Upper lobe of left lung (tissue), 6 donors: Measurements from ENCODE around the gene PROB1. TPM values are rescaled to one million over a fixed set of nuclear protein-coding genes. Genes with fewer than 3 reads are reported as not detected.

Source experiments
- ATAC-seq, 2 donors: fragments of 200-7000 bp; cut with Tn5 transposase; one replicate each; pipeline ENCODE4 v1.9.1; 2022; ENCODE audit warnings: mild to moderate bottlenecking in 2 of 2, moderate library complexity in 2 of 2; ENCODE audit not compliant: low FRiP score in 2 of 2
- DNase-seq, 2 donors: peaks; one replicate each; pipeline ENCODE4 v3.0.0-alpha.2; 2019 to 2020
- H3K27ac ChIP-seq, 4 donors: fragments of 200-600 bp; sonication (generic); one replicate each; pipeline ENCODE4 v1.5.1; 2016 to 2019
- H3K27me3 ChIP-seq, 4 donors: fragments of 200-600 bp; sonication (generic); one replicate each; pipeline ENCODE4 v1.5.1; 2017 to 2019
- H3K36me3 ChIP-seq, 4 donors: fragments of 200-600 bp; sonication (generic); one replicate each; pipeline ENCODE4 v1.5.1; 2016 to 2019
- H3K4me1 ChIP-seq, 4 donors: fragments of 200-600 bp; sonication (generic); one replicate each; pipeline ENCODE4 v1.5.1; 2018 to 2019
- H3K4me3 ChIP-seq, 4 donors: fragments of 200-600 bp; sonication (generic); one replicate each; pipeline ENCODE4 v1.5.1; 2017 to 2019; ENCODE audit warnings: mild to moderate bottlenecking in 2 of 4, moderate library complexity in 1 of 4
- H3K9me3 ChIP-seq, 4 donors: fragments of 200-600 bp; sonication (generic); one replicate each; pipeline ENCODE4 v1.5.1; 2018 to 2019
- EP300 ChIP-seq, 4 donors: sonication (generic); formaldehyde crosslinking; IDR thresholded peaks; one replicate each; pipeline ENCODE4 v1.5.1; 2017; ENCODE audit warnings: antibody characterized with exemption in 4 of 4, control low read depth in 2 of 4
- POLR2A ChIP-seq, 4 donors: fragments of 450-650 bp; IDR thresholded peaks; one replicate each; pipeline ENCODE4 v1.5.1; 2016 to 2017; ENCODE audit warnings: antibody characterized with exemption in 4 of 4, mild to moderate bottlenecking in 2 of 4
- POLR2AphosphoS5 ChIP-seq, 2 donors: sonication (generic); formaldehyde crosslinking; IDR thresholded peaks; one replicate each; pipeline ENCODE4 v1.5.1; 2017; ENCODE audit warnings: antibody characterized with exemption in 2 of 2
- WGBS, 2 donors: methylation state at CpG; one replicate each; pipeline ENCODE4 v1.1.5; 2017 to 2018; 5-methylcytosine and 5-hydroxymethylcytosine counted together
- total RNA-seq, 6 donors: library from RNA; depleted of rRNA in 4 of 6; stranded (reverse); fragments of >200 nt in 4 of 6; gene quantifications; one replicate each; pipeline versions ENCODE4 v1.1.0 to v1.2.1, GENCODE V29; 2016 to 2021
- TF ChIP-seq, protein P1 (sequence below), 6 experiments: fragments of 450-650 bp in 4 of 6; fragments of 200-600 bp in 2 of 6; sonication (generic) in 2 of 6; IDR thresholded peaks; one replicate each; pipeline ENCODE4 v1.5.1; 2016 to 2019; ENCODE audit warnings: antibody characterized with exemption in 6 of 6
- donor health status: DM: no; HTN: no; CAD: no; lungs with moderate emphysema.
- donor health status: DM: no; HTN: yes; CAD: no; lungs with severe emphysema.

The PROB1 gene
- total RNA-seq, 6 donors from 2014 or later: 0.33 to 2.1 (median 0.95) TPM

DNA sequence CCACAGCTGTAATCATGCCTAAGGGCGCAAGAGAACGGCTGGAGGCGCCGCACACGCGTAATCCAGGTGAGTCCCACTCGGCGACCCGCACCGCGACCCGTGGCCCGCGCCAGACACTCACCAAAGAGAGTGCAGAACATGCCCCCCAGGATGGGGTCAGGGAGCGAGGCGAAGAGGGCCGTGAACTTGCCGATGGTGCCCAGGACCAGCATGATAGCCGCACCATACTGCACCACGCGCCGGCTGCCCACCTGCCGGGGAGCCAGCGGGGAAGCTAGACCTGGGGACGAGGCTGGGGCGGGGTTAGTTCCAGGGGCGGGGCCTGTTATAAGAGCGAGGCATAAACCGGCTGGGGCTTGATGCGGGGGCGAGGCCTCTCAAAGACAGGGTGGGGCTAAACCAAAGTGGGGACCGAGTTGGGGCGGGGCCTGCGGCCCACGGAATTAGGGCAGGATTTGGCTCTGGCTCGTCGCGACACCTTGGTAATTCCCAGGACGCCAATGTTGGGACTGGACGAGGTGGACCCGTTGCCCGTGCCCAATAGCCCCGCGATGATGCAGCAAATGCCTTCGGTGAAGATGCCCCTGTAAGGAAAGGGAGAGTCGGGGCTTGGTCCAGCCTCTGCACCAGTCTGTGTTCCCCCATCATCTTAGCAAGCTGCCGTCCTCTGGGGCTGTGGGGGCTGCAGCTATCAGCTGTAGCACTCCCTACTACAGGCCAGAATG lies 16.6 kb downstream of the PROB1 start:
- H3K4me3 ChIP-seq: no peak overlapping the region
- no peak for ATAC-seq
- WGBS, 2 donors: 82 to 86% methylated on average over 27 to 45 of the region's 47 CpGs
- TF ChIP-seq POLR2AphosphoS5 (IDR thresholded peaks at IDR 0.05) (no peak), POLR2A (IDR thresholded peaks at IDR 0.05) (no peak), EP300 (IDR thresholded peaks at IDR 0.05) (no peak)
- H3K27ac ChIP-seq: no peak overlapping the region
- no peaks in the 10 kb centered on the region for H3K4me1 ChIP-seq
- peaks cover 0 to 16% (median 6%) of the 10 kb centered on the region in 4 donors for H3K36me3 ChIP-seq
- H3K9me3 ChIP-seq: no peaks in the 10 kb centered on the region
- DNase-seq: no peak
- no peaks in the 10 kb centered on the region for H3K27me3 ChIP-seq

DNA sequence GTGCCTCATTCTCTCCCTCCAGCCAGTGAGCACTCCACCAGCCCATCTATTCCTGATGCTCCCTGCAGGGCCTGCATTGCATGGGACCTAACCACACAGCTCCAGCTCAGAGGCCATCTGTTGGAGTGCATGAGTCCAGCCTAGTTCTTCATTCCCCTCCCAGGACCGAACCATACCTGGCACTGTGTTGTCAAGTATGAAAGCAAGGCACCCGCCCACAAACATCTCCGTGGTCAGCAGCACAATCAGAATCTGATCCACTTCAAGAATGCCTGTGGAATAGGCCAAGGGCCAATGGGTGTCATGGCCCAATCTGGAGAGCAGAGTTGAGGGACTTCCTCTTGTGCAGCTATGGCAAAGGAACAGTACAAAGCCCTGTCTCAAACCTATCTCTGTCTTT lies 17.7 kb downstream of the PROB1 start:
- WGBS, 2 donors: 66% methylated on average over 3 of the region's 3 CpGs; no CpG with 5 or more reads in 1 of the 2 donors
- no peak for DNase-seq
- no peaks in the 10 kb centered on the region for H3K9me3 ChIP-seq
- H3K4me3 ChIP-seq: no peak overlapping the region
- no peaks in the 10 kb centered on the region for H3K27me3 ChIP-seq
- no peaks in the 10 kb centered on the region for H3K4me1 ChIP-seq
- TF ChIP-seq EP300 (IDR thresholded peaks at IDR 0.05) (no peak), POLR2AphosphoS5 (IDR thresholded peaks at IDR 0.05) (no peak), POLR2A (IDR thresholded peaks at IDR 0.05) (no peak)
- TF ChIP-seq, protein P1, sequence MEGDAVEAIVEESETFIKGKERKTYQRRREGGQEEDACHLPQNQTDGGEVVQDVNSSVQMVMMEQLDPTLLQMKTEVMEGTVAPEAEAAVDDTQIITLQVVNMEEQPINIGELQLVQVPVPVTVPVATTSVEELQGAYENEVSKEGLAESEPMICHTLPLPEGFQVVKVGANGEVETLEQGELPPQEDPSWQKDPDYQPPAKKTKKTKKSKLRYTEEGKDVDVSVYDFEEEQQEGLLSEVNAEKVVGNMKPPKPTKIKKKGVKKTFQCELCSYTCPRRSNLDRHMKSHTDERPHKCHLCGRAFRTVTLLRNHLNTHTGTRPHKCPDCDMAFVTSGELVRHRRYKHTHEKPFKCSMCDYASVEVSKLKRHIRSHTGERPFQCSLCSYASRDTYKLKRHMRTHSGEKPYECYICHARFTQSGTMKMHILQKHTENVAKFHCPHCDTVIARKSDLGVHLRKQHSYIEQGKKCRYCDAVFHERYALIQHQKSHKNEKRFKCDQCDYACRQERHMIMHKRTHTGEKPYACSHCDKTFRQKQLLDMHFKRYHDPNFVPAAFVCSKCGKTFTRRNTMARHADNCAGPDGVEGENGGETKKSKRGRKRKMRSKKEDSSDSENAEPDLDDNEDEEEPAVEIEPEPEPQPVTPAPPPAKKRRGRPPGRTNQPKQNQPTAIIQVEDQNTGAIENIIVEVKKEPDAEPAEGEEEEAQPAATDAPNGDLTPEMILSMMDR (IDR thresholded peaks at IDR 0.05): no peak
- peaks cover 0 to 16% (median 12%) of the 10 kb centered on the region in 4 donors for H3K36me3 ChIP-seq
- no peak for ATAC-seq
- no peak overlapping the region for H3K27ac ChIP-seq

DNA sequence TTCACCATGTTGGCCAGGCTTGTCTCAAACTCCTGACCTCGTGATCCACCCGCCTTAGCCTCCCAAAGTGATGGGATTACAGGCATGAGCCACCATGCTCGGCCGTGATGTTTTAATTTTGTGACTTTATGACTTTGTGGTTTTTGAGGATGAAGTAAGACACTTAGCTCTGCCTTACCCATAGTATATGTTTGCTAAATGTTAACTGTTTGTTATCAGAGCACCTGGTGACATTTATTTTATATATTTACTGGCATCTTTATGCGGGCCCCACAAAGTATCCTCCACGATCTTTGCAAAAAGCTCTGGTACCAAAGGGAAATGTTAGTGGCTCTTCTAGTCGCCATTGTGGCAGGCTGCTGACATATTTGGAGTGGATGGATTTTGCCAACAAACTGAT lies 18.5 kb downstream of the PROB1 start:
- TF ChIP-seq POLR2A (IDR thresholded peaks at IDR 0.05) (no peak), POLR2AphosphoS5 (IDR thresholded peaks at IDR 0.05) (no peak)
- TF ChIP-seq, protein P1 (IDR thresholded peaks at IDR 0.05): no peak
- no peak for ATAC-seq
- Histone ChIP-seq H3K27ac (no peak overlapping the region), H3K4me1 (no peaks in the 10 kb centered on the region), H3K4me3 (no peak overlapping the region), H3K27me3 (no peaks in the 10 kb centered on the region), H3K9me3 (no peaks in the 10 kb centered on the region), H3K36me3 (peaks cover 0 to 24% (median 19%) of the 10 kb centered on the region in 4 donors)
- DNase-seq: no peak
- WGBS, 2 donors: 88 to 96% methylated on average over 7 of the region's 7 CpGs

DNA sequence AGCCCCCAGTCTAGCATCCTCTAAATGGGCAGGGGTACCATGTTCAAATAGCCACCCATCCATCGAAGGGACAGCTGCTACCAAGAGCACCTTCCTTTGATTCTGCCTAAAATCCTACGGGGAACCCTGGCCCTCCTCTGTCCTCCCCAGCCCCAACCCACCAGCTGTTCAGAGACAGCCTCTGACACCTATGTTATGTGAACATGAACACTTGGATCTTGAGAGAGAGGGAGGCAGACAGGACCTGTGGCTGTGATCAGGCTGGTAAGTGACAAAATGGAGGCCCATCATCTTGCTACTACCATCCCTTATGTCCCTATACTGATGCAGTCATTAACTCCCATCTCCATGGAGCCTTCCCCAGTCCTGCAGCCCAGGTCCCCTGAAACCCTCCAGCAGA lies 20.0 kb downstream of the PROB1 start:
- 92% methylated on average over 2 of the region's 2 CpGs for WGBS, 2 donors
- DNase-seq (no peak), ATAC-seq (no peak)
- Histone ChIP-seq H3K9me3 (no peaks in the 10 kb centered on the region), H3K27ac (no peak overlapping the region), H3K27me3 (no peaks in the 10 kb centered on the region), H3K36me3 (peaks cover 0 to 36% (median 27%) of the 10 kb centered on the region in 4 donors), H3K4me1 (no peaks in the 10 kb centered on the region), H3K4me3 (no peak overlapping the region)
- TF ChIP-seq POLR2A (IDR thresholded peaks at IDR 0.05): no peak
- TF ChIP-seq, protein P1 (IDR thresholded peaks at IDR 0.05): no peak

DNA sequence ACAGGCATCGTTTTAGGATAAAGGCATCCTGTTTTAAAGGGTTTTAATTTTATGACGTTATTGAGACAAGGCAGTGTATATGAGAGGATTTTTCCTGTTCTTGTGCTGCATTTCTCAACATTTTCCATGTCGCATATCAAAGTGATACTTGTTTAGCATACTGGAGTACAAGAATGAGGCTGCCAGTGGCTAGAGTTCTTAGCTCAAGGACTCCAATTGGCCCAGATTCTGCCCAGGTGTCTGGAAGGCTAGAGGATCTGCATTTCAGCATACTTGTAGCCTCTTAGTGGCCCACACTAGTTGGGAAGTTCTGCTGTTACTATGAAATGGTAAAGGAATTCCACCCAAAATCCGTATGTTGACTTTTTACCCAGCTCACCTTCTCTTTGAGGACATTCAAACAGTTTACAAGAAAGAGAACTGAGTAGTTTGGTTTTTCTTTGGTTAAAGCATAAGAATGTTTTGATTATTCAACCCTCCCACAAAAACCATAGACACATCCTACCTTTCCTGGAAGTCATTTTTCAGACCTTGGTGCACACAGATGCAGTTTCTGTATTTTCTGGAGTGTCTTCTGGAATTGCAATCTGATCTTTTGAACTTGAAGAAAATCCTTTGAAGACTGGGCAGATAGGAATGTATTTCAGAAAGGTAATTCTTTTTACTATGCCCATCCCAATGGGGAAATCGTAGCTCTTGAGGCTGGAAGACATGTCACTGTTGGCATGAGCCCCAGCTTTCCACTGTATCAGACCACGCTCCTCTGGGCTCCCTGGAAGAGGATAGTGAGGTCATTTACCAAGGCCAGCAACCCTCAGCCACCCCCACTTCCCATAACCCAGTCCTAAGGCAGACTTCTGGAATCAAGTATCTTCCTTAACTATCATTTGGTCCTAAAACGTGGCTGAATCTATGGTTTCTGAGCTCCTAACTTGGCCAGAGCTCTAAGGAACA lies 23.1 kb downstream of the PROB1 start:
- 76 to 87% methylated on average over 7 of the region's 7 CpGs for WGBS, 2 donors
- H3K27ac ChIP-seq: no peak overlapping the region
- TF ChIP-seq, protein P1 (IDR thresholded peaks at IDR 0.05): no peak
- TF ChIP-seq POLR2AphosphoS5 (IDR thresholded peaks at IDR 0.05) (no peak), POLR2A (IDR thresholded peaks at IDR 0.05) (no peak)
- ATAC-seq (peak in 1 of 2 donors; percentile 43), DNase-seq (no peak)
- no peak overlapping the region for H3K4me3 ChIP-seq
- no peaks in the 10 kb centered on the region for H3K27me3 ChIP-seq
- no peaks in the 10 kb centered on the region for H3K4me1 ChIP-seq
- H3K9me3 ChIP-seq: no peaks in the 10 kb centered on the region
- H3K36me3 ChIP-seq: peaks cover 3 to 68% (median 43%) of the 10 kb centered on the region in 4 donors
